EH (cell line): ENCODE measurements around the gene KCNJ1.

ENCODE experiments used
- DNase-seq: peaks from one replicate; pipeline ENCODE4 v3.0.0-alpha.2; 2015; ENCODE audit warnings: low read depth

Gene KCNJ1

GRCh38 chr11:128901653-128902514 lies 34.8 kb upstream of the KCNJ1 start:
- DNase-seq: no peak

GRCh38 chr11:128900468-128900867 lies 33.4 kb upstream of the KCNJ1 start:
- no peak for DNase-seq

- DNase-seq: peak; percentile 38
Observed at GRCh38 chr11:128898580-128899344, 31.7 kb upstream of the KCNJ1 start.

GRCh38 chr11:128897826-128898225 lies 30.7 kb upstream of the KCNJ1 start:
- no peak for DNase-seq

GRCh38 chr11:128896356-128896755 lies 29.3 kb upstream of the KCNJ1 start:
- DNase-seq: peak; percentile 20

GRCh38 chr11:128895526-128895925 lies 28.4 kb upstream of the KCNJ1 start:
- no peak for DNase-seq

- DNase-seq: no peak
Observed at GRCh38 chr11:128894685-128895084, 27.6 kb upstream of the KCNJ1 start.

GRCh38 chr11:128894286-128894681 lies 27.2 kb upstream of the KCNJ1 start:
- no peak for DNase-seq

- DNase-seq: no peak
Observed at GRCh38 chr11:128893578-128894285, 26.6 kb upstream of the KCNJ1 start.

- DNase-seq: no peak
Observed at GRCh38 chr11:128892866-128893565, 25.9 kb upstream of the KCNJ1 start.

GRCh38 chr11:128891913-128892398 lies 24.9 kb upstream of the KCNJ1 start:
- DNase-seq: no peak

GRCh38 chr11:128890543-128891368 lies 23.7 kb upstream of the KCNJ1 start, which contains the start of gene KCNJ5:
TSS of gene KCNJ5 (plus strand) at chr11:128891356. CDS start at chr11:128911274, 19,918 bp downstream.
- peak; percentile 44 for DNase-seq

GRCh38 chr11:128890216-128890542 lies 23.1 kb upstream of the KCNJ1 start:
- DNase-seq: no peak

GRCh38 chr11:128889657-128890213 lies 22.6 kb upstream of the KCNJ1 start:
- no peak for DNase-seq

- DNase-seq: no peak
Observed at GRCh38 chr11:128888034-128888985, 21.2 kb upstream of the KCNJ1 start.

GRCh38 chr11:128886406-128887124 lies 19.5 kb upstream of the KCNJ1 start:
- no peak for DNase-seq

- DNase-seq: peak; percentile 67
Observed at GRCh38 chr11:128884703-128885338, 17.7 kb upstream of the KCNJ1 start.

- no peak for DNase-seq
Observed at GRCh38 chr11:128884054-128884453, 17.0 kb upstream of the KCNJ1 start.
